Keratinocyte (primary cell): ENCODE results near the gene VSTM1.

Experiments used
- EZH2 ChIP-seq: IDR thresholded peaks from one replicate; pipeline ENCODE4 v1.6.1; 2012; ENCODE audit warnings: inconsistent platforms, mild to moderate bottlenecking, low read length, moderate library complexity
- TF ChIP-seq, protein P1 (sequence below), 3 experiments: IDR thresholded peaks in 1 of 3; conservative IDR thresholded peaks in 1 of 3; optimal IDR thresholded peaks in 1 of 3; 2 replicates in 2 of 3; 3 replicates in 1 of 3; pipeline versions ENCODE3 to v1.5.1; 2011; ENCODE audit warnings: low read length in 3 of 3, mild to moderate bottlenecking in 3 of 3, moderate library complexity in 2 of 3, control low read depth in 1 of 3, inconsistent platforms in 1 of 3; ENCODE audit not compliant: insufficient read depth in 2 of 3; ENCODE audit errors: extremely low read depth in 1 of 3

DNA sequence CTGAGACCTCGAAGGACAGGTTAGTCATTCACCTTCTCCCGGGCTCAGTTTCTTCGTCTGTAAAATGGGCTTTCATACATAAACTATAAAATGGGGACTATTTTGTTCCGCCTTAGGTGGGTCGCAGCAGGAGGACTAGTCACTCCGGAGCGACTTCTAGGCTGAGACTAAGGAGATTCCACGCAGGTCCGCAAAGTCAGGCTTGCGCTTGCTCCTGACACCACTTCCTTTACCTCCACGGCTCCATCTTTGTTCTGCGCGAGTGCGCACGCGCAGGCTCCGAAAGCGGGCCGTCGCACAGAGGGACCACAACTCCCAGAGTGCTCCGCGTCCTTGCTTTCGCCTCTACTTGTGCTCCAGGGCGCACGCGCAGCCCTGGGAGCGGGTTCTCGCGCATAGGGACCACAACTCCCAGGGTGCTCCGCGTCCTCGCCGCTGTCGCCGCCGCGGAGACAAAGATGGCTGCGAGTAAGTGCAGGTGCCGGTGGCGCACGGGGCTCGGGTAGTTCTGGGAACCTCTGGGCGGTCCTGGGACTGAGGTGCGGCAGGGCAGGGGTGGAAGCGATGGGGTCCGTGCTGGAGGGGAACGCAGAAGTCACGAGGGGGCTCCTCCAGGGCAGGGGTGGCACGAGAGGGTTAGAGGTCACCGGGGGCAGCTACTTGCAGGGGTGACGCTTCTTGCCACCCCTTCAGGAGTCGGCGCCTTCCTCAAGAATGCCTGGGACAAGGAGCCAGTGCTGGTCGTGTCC is 38.9 kb upstream of the VSTM1 start, which contains the start of gene NDUFA3:
- TF ChIP-seq, protein P1, sequence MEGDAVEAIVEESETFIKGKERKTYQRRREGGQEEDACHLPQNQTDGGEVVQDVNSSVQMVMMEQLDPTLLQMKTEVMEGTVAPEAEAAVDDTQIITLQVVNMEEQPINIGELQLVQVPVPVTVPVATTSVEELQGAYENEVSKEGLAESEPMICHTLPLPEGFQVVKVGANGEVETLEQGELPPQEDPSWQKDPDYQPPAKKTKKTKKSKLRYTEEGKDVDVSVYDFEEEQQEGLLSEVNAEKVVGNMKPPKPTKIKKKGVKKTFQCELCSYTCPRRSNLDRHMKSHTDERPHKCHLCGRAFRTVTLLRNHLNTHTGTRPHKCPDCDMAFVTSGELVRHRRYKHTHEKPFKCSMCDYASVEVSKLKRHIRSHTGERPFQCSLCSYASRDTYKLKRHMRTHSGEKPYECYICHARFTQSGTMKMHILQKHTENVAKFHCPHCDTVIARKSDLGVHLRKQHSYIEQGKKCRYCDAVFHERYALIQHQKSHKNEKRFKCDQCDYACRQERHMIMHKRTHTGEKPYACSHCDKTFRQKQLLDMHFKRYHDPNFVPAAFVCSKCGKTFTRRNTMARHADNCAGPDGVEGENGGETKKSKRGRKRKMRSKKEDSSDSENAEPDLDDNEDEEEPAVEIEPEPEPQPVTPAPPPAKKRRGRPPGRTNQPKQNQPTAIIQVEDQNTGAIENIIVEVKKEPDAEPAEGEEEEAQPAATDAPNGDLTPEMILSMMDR (optimal IDR thresholded peaks at IDR 0.05 in 1 of 3, IDR thresholded peaks at IDR 0.05 in 1 of 3, conservative IDR thresholded peaks at IDR 0.05 in 1 of 3; ENCODE audit: extremely low read depth in 1 of 3, insufficient read depth in 2 of 3, low read length in 3 of 3), result no peak
- TF ChIP-seq EZH2, result no peak
